SHP77 (cell line): ENCODE results near the gene PRKCZ.

Experiments used
- DNase-seq, 2 experiments: peaks; one replicate each; lab custom pipeline; 2025; lab: John Stamatoyannopoulos, UW

Gene PRKCZ

GRCh38 chr1:2049718-2050431 lies at the start of gene PRKCZ:
Gene PRKCZ (plus strand): TSS chr1:2050411. CDS start chr1:2050631, 220 bp downstream.
- DNase-seq = peak; percentile 47 to 67

GRCh38 chr1:2000432-2000831 lies 49.8 kb upstream of the PRKCZ start:
- DNase-seq = no peak

DNA sequence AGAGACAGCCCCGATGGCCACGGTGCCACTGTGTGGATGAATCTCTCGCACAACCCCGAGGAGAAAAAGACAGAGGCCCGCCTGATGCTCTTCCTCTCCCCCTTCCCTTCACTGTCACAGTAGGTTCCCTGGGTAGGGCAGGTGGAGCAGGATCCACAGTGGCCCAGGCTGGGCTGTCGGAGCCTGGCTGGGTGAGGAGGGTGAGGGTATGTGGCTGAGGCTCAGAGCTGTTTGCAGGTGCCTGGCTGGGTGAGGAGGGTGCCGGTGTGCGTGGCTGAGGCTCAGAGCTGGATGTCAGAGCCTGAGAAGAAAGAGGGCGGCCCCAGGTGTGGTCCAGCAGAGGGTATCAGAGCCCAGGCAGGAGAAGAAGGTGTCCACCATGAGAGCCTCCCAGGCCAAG lies 49.4 kb upstream of the PRKCZ start:
- DNase-seq = no peak

DNA sequence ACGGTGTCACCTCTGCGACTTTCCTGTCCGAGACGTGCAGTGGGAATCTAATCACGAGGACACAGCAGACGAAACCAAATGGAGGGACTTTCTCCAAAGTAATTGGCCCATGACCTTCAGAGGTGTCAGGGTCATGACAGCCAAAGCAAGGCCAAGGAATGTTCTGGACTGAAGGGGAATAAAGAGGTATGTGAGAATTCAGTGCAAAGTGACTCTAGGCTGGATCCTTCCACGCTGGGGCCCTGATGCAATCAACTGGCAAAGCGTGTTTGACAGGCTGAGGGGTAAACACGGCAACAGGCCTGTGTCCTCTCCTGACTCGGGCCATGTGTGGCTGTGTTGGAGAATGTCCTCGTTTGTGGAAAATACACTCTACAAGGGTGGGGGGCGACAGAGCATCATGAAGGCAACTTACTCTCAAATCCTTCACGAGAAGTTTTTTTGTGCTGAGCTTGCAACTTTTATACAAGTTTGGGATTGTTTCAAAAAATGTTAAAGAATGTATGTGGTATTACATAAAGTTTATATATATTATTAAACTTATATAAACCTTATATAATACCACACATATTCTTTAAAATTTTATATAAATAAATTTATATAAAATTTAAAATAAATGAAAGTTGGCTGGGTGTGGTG lies 48.3 kb upstream of the PRKCZ start:
- no peak for DNase-seq

DNA sequence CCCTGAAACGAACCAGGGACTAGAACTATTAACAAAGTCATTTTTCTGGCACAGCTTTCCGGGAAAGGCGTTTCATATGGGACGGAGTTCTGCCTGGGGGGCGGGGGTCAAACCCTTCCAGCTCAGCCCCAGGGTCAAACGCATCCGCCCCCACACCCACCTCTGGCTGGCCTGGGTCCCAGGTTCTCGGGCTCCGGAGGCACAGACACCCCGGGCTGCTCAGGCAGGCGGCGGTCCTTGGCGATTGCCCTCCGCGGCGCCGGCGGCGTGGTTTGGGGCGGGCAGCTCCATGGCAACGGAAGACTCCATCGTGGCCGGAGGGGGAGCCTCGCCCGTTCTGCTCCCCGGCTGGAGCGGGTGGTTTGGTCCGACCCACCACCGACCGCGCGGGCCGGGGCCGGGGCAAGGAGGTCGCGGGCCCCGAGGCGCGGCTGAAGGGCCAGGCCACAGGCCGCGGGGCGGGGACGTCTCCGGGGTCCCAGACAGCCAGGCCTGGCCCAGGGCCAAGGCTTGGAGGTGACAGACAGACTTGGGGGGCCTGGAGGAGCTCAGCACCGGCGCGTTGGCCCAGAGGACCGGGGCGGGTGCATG lies 46.6 kb upstream of the PRKCZ start, which contains the start of gene CFAP74:
Gene CFAP74, minus strand, starts transcription at position 246 of the 591 bp plus-strand sequence. CDS start 12,830 bp downstream, outside the sequence.
- no peak for DNase-seq

- no peak for DNase-seq
These were observed 45.4 kb upstream of the PRKCZ start for GRCh38 chr1:2004856-2005255.

DNA sequence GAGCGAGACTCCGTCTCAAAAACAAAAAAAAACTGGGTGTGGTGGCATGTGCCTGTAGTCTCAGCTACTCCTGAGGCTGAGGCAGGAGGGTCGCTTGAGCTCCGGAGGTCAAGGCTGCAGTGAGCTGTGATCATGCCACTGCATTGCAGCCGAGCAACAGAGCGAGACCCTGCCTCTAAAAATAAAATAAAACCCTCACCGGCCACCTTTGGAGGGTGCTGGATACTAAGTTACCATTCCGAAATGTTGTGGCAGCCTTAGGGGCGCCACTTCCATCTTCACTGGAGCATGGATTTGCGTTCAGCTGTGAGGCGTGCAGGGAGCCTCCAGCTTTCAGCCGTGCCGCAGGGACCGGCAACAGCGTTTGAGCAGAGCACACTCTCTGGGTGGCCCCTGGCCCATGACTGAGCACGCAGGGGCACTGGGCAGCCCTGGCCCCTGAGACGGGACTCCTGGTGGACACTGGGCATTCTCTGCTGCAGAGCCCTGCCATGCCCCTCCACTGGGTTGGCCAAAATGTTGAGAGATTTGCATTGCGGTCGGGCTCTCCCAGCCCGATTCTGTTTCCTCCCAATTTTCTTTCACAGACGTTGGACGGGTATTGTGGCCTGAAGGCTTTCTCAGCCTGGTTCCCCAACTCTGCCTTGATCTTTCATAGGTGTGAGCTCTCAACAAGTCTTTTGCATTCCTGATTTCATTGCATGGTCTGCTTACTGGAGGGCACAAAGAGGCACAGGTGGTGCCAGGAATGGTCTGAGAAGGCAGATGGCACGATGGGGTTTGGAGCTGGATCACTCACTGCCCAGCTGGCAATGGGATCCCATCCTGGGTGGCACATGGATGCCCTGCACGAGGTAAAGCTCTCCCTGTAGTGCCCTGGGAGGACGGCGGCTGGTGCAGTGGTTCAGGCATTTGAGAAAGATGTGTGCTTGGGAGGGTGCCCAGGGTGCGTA lies 40.8 kb upstream of the PRKCZ start:
- no peak for DNase-seq

GRCh38 chr1:2014181-2014580 lies 36.0 kb upstream of the PRKCZ start:
- DNase-seq = no peak

- DNase-seq = no peak
These were observed 35.2 kb upstream of the PRKCZ start for GRCh38 chr1:2014741-2015735.

- no peak for DNase-seq
These were observed 34.1 kb upstream of the PRKCZ start for GRCh38 chr1:2016123-2016522.

DNA sequence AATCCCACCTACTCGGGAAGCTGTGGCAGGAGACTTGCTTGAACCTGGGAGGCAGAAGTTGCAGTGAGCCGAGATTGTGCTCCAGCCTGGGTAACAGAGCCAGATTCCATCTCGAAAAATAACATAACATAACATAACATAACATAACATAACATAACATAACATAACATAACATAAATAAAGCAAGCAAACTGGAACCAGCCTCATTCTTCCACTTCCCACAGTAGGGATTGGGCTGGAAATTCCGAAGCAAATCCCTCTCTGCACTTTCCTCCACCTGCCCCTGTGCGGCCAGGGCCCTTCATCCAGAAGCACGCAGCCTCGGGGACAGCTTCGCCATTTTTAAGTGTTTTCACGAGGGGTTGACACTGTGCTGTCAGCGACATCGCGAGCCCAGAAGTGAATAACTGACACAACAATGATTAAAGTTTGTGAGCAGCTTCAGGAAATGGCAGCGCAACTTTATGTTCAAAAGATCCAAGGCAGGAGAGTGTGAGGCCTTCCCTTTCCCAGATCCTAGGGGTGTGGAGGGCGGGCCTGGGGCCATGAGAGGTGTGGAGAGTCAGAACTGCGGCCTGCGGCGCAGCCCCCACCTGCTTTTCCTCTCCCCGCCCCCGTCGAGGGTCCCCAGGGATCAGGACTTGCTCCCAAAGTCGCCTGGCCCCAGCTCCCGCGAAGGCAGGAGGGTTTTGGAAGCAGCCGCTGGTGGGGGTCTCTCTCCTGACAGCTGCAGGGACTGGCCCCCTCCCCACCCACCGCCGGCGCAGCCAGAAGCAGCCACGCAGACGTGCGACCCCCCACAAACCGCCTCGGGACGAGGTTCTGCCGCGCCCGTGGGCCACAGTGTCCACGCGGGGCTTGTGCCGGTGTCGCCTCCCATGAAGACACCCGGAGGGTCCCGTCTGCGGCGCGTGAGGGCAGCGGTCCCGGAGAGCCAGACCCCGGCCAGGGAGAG lies 31.7 kb upstream of the PRKCZ start:
- no peak for DNase-seq

- no peak for DNase-seq
These were observed 31.1 kb upstream of the PRKCZ start, which contains the start of gene GABRD for GRCh38 chr1:2019172-2019543. Gene GABRD (plus strand): TSS chr1:2019345. CDS start chr1:2019424, 79 bp downstream.

GRCh38 chr1:2019571-2020309 lies 30.5 kb upstream of the PRKCZ start:
- no peak for DNase-seq

- DNase-seq = no peak
These were observed 29.9 kb upstream of the PRKCZ start for GRCh38 chr1:2020310-2020655.

GRCh38 chr1:2021550-2021949 lies 28.7 kb upstream of the PRKCZ start:
- DNase-seq = no peak

GRCh38 chr1:2022063-2022770 lies 28.0 kb upstream of the PRKCZ start:
- no peak for DNase-seq

GRCh38 chr1:2023187-2023586 lies 27.0 kb upstream of the PRKCZ start:
- DNase-seq = no peak

GRCh38 chr1:2024451-2024850 lies 25.8 kb upstream of the PRKCZ start:
- DNase-seq = no peak
